Measurements from ENCODE around the gene PLCG1. TPM values are rescaled to one million over a fixed set of nuclear protein-coding genes. Genes with fewer than 3 reads are reported as not detected.
A peak's percentile ranks its signal among the peaks of the same experiment; 100 is the strongest.

Gene PLCG1
- total RNA-seq: 100 to 1,000 TPM; 395 to 406 TPM

DNA sequence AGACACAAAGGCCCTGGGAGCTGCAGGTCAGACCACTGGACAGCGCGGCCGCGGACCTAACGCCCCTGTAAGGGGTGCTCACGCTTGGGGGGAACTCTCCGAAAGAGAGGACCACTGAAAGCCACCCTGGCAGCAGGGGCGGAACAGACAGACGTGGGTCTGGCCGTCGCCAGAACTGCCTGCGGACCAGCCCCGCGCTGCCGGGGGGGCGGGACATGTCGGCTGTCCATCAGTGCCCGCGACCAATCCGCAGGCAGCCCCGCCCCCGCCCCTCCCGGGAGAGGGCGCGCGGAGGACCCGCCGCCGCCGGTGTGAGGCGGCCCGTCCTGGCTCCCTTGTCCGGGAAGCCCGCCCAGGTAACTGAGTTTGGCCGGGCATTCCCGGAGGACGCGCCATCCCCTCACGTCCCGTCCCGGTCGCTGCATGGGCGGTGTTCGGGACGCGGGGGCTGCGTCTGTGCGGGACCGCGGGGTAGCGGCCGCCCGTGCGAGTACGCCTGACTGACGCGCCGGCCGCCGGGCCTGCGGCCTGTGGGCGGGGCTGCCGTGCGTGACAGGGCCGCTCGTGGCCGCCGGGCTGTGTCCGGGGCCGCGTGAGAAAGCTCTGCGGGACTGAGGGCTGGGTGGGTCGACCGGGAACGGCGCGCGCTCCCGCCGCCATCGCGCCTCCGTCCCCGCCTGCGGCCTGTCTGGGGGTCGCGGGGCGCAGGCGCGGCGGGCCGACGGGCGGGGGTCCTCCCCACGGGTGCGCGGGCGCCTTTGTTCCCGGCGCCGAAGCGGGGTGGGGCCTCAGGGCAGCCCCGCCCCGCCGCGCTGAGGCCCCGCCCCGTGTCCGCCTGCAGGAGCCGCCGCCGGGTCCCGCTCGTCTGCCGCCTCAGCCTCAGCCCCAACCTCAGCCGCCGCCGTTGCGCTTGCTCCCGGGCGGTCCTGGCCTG, at the start of gene PLCG1:
Gene PLCG1 (plus strand): TSS at position 864 of the 934 bp plus-strand sequence. CDS start 99 bp downstream, outside the sequence.
- peaks cover 54% of the 10 kb centered on the region for H3K4me1 Mint-ChIP-seq (ENCODE audit: low read depth)
- ATAC-seq (peak; percentile 66), DNase-seq (peak; percentile 88)
- H3K36me3 Mint-ChIP-seq (ENCODE audit: low read depth): peaks cover 39% of the 10 kb centered on the region
- H3K27ac Mint-ChIP-seq: peak within 1 kb of the TSS; percentile 94
- POLR2A ChIA-PET: interaction anchor here (1.2 to 15.3 kb wide), 3 partner anchors 9 to 18 kb away, joined by 3 to 343 read pairs (median 12); no protein-coding TSS in a partner anchor
- H3K27me3 Mint-ChIP-seq (ENCODE audit: low read depth): no peaks in the 10 kb centered on the region
- CTCF ChIA-PET: interaction anchor here (1.7 to 16.0 kb wide), 16 partner anchors 9 to 204 kb away, joined by 7 to 347 read pairs (median 24); partner anchors contain the start of gene LPIN3
- peak within 1 kb of the TSS; percentile 91 for H3K4me3 Mint-ChIP-seq
- no peaks in the 10 kb centered on the region for H3K9me3 Mint-ChIP-seq (ENCODE audit: insufficient read depth)

DNA sequence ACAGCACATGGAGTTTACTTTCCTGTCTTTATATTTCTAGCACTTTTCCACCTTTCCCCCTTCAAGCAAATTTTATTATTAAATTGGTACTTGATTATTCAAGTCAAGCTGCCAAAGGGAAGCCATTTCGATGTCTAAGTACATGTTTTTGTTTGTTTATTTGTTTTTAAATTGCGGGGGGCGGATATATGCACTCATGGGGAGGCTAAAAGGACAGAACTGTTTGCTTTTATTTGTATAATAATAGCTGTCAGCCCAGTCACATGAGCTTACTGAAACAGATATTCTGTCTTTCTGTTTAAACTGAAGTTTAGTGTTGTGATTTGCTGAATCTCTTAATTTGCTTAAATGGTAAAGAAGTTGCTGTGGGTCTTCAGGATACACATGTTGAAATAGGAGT, 49.6 kb upstream of the PLCG1 start:
- peaks cover 70% of the 10 kb centered on the region for H3K36me3 Mint-ChIP-seq (ENCODE audit: low read depth)
- ChIA-PET CTCF (interaction anchor here (1.1 to 2.5 kb wide), 4 partner anchors 10 to 120 kb away, joined by 5 to 20 read pairs (median 6); no protein-coding TSS in a partner anchor), POLR2A (no interaction called here)
- ATAC-seq (no peak), DNase-seq (no peak)
- peaks cover 18% of the 10 kb centered on the region for H3K4me1 Mint-ChIP-seq (ENCODE audit: low read depth)
- H3K4me3 Mint-ChIP-seq: no peak overlapping the region
- H3K27me3 Mint-ChIP-seq (ENCODE audit: low read depth): no peaks in the 10 kb centered on the region
- no peaks in the 10 kb centered on the region for H3K9me3 Mint-ChIP-seq (ENCODE audit: insufficient read depth)
- no peak overlapping the region for H3K27ac Mint-ChIP-seq

GRCh38 chr20:41089555-41089954, 47.8 kb upstream of the PLCG1 start:
- Mint-ChIP-seq H3K4me3 (no peak overlapping the region), H3K4me1 (ENCODE audit: low read depth) (peaks cover 19% of the 10 kb centered on the region), H3K27ac (no peak overlapping the region), H3K27me3 (ENCODE audit: low read depth) (no peaks in the 10 kb centered on the region), H3K9me3 (ENCODE audit: insufficient read depth) (no peaks in the 10 kb centered on the region), H3K36me3 (ENCODE audit: low read depth) (peaks cover 63% of the 10 kb centered on the region)
- ChIA-PET POLR2A (no interaction called here), CTCF (interaction anchor here (1.0 to 1.6 kb wide), 4 partner anchors 15 to 123 kb away, joined by 3 to 7 read pairs (median 4); no protein-coding TSS in a partner anchor)
- ATAC-seq (no peak), DNase-seq (no peak)

- Mint-ChIP-seq H3K4me1 (ENCODE audit: low read depth) (peaks cover 16% of the 10 kb centered on the region), H3K27me3 (ENCODE audit: low read depth) (no peaks in the 10 kb centered on the region), H3K9me3 (ENCODE audit: insufficient read depth) (no peaks in the 10 kb centered on the region), H3K27ac (no peak overlapping the region), H3K36me3 (ENCODE audit: low read depth) (peaks cover 57% of the 10 kb centered on the region), H3K4me3 (no peak overlapping the region)
- DNase-seq (no peak), ATAC-seq (no peak)
- ChIA-PET POLR2A (no interaction called here), CTCF (interaction anchor here (0.7 to 9.5 kb wide), 5 partner anchors 43 to 129 kb away, joined by 3 to 225 read pairs (median 6); no protein-coding TSS in a partner anchor)
Observed at GRCh38 chr20:41091927-41092326, 45.4 kb upstream of the PLCG1 start.

- H3K9me3 Mint-ChIP-seq (ENCODE audit: insufficient read depth): no peaks in the 10 kb centered on the region
- H3K4me3 Mint-ChIP-seq: no peak overlapping the region
- H3K4me1 Mint-ChIP-seq (ENCODE audit: low read depth): peaks cover 12% of the 10 kb centered on the region
- ATAC-seq: no peak
- peak overlapping the region; percentile 34 for H3K27ac Mint-ChIP-seq
- ChIA-PET CTCF (interaction anchor here (0.9 to 9.5 kb wide), 43 partner anchors 8 to 246 kb away, joined by 3 to 225 read pairs (median 5); partner anchors contain the start of gene LPIN3), POLR2A (interaction anchor here (0.8 to 1.8 kb wide), 2 partner anchors 104 to 107 kb away, joined by 3 to 7 read pairs; no protein-coding TSS in a partner anchor)
- H3K27me3 Mint-ChIP-seq (ENCODE audit: low read depth): no peaks in the 10 kb centered on the region
- H3K36me3 Mint-ChIP-seq (ENCODE audit: low read depth): peaks cover 56% of the 10 kb centered on the region
- no peak for DNase-seq
Observed at GRCh38 chr20:41094353-41095055, 42.8 kb upstream of the PLCG1 start.

GRCh38 chr20:41095110-41095969, 42.0 kb upstream of the PLCG1 start:
- H3K36me3 Mint-ChIP-seq (ENCODE audit: low read depth): peaks cover 61% of the 10 kb centered on the region

DNA sequence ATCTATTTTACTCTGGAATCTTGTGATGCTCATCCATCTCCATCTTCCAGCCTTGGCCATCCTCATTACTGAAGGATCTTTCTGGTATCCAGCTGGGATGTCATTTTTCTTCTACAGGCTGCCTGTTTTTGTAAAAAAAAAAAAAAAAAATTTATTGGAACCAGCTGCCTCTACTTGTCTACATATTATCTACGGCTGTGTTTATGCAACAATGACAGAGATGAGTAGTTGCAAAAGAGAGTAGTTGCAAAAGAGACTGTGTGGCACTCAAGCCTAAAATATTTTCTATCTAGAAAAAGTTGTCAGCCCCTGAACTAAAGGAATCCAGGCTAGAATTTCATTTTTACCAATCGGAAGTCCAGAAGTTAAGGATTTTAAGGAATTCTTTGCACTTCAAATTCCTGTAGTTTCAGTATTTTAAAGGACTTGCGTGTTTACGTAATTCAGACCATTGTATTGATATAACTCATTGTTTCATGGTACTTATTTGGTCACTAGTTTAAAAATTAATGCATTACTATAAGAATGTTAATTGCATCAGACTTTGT, 38.6 kb upstream of the PLCG1 start:
- peaks cover 64% of the 10 kb centered on the region for H3K36me3 Mint-ChIP-seq (ENCODE audit: low read depth)
- ATAC-seq (no peak), DNase-seq (no peak)
- no peaks in the 10 kb centered on the region for H3K9me3 Mint-ChIP-seq (ENCODE audit: insufficient read depth)
- ChIA-PET POLR2A (no interaction called here), CTCF (interaction anchor here (1.1 to 9.5 kb wide), 6 partner anchors 13 to 135 kb away, joined by 3 to 225 read pairs (median 4); no protein-coding TSS in a partner anchor)
- H3K4me1 Mint-ChIP-seq (ENCODE audit: low read depth): peaks cover 9% of the 10 kb centered on the region
- H3K4me3 Mint-ChIP-seq: no peak overlapping the region
- H3K27ac Mint-ChIP-seq: no peak overlapping the region
- H3K27me3 Mint-ChIP-seq (ENCODE audit: low read depth): no peaks in the 10 kb centered on the region

More at GRCh38 chr20:41095110-41095969, 42.0 kb upstream of the PLCG1 start:
- Mint-ChIP-seq H3K27me3 (ENCODE audit: low read depth) (no peaks in the 10 kb centered on the region), H3K4me1 (ENCODE audit: low read depth) (peaks cover 12% of the 10 kb centered on the region), H3K4me3 (no peak overlapping the region), H3K9me3 (ENCODE audit: insufficient read depth) (no peaks in the 10 kb centered on the region), H3K27ac (no peak overlapping the region)
- ChIA-PET CTCF (interaction anchor here (0.6 to 9.5 kb wide), 46 partner anchors 9 to 245 kb away, joined by 3 to 225 read pairs (median 5); partner anchors contain the start of gene LPIN3), POLR2A (interaction anchor here (0.8 to 1.8 kb wide), 2 partner anchors 104 to 108 kb away, joined by 3 to 7 read pairs; no protein-coding TSS in a partner anchor)
- peak; percentile 76 for ATAC-seq
- DNase-seq: peak; percentile 74

DNA sequence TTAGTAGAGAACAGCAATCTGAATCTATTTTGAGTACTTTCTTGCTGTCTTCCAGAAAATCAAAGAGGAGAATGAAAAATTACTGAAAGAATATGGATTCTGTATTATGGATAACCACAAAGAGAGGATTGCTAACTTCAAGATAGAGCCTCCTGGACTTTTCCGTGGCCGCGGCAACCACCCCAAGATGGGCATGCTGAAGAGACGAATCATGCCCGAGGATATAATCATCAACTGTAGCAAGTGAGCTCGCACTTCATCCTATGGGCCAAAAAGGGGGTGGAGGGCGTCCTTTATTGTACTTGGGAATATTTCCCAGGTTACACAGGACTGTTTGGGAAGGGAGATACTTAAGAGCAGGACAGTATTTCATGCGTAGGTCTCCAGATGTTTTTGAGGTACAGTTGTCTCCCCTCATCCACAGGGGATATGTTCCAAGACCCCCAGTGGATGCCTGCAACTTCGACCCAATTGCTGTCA, 37.3 kb upstream of the PLCG1 start:
- DNase-seq (no peak), ATAC-seq (no peak)
- Mint-ChIP-seq H3K27me3 (ENCODE audit: low read depth) (no peaks in the 10 kb centered on the region), H3K4me1 (ENCODE audit: low read depth) (peaks cover 6% of the 10 kb centered on the region), H3K4me3 (no peak overlapping the region), H3K27ac (no peak overlapping the region), H3K9me3 (ENCODE audit: insufficient read depth) (no peaks in the 10 kb centered on the region), H3K36me3 (ENCODE audit: low read depth) (peaks cover 68% of the 10 kb centered on the region)
- POLR2A ChIA-PET: interaction anchor here (0.6 kb wide), 1 partner anchor 170 kb away, joined by 3 read pairs; no protein-coding TSS in a partner anchor
- CTCF ChIA-PET: interaction anchor here (1.1 to 9.5 kb wide), 3 partner anchors 35 to 137 kb away, joined by 4 to 225 read pairs (median 6); no protein-coding TSS in a partner anchor

DNA sequence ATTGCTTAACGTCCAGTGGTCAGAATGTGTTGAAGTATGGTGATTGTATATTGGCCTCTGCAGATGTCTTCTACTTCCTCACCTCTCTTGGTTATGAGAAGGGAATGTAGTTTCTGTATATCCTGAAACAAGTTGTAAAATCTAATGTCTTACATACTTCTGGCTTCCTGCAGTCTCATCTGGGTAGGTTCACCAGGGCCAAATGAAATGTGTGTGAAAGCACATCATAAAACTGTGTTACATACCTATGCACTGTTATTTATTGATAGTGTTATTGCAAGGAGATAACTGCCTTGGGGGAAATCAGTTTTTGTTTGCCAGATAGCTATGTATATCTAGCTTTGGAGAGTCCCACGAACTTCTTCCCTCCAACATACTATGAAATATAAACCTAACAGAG, 35.7 kb upstream of the PLCG1 start:
- CTCF ChIA-PET: interaction anchor here (1.7 kb wide), 1 partner anchor 15 kb away, joined by 6 read pairs; no protein-coding TSS in a partner anchor
- H3K27me3 Mint-ChIP-seq (ENCODE audit: low read depth): no peaks in the 10 kb centered on the region
- no peak overlapping the region for H3K4me3 Mint-ChIP-seq
- peaks cover 63% of the 10 kb centered on the region for H3K36me3 Mint-ChIP-seq (ENCODE audit: low read depth)
- DNase-seq (no peak), ATAC-seq (no peak)
- H3K4me1 Mint-ChIP-seq (ENCODE audit: low read depth): no peaks in the 10 kb centered on the region
- no peaks in the 10 kb centered on the region for H3K9me3 Mint-ChIP-seq (ENCODE audit: insufficient read depth)
- POLR2A ChIA-PET: no interaction called here
- no peak overlapping the region for H3K27ac Mint-ChIP-seq

DNA sequence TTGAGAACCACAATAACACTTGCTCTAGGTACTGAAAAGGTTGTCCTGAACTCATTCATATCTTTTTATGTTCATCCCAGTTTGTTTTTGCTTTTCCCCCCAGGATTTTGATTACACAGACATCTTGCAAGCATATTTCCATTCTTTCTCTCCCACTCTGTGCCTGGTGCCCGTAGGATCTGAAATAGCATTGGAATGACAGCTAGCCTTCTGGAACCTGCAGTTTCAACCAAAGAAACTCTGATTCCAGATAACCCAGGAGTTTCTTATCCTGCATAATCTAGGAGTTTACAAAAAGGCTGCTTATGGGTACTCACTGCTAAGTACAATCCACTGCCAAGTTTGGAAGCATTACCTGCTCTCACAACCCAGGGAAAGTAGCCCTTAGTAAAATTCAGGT, 28.8 kb upstream of the PLCG1 start:
- peaks cover 56% of the 10 kb centered on the region for H3K36me3 Mint-ChIP-seq (ENCODE audit: low read depth)
- DNase-seq (no peak), ATAC-seq (no peak)
- POLR2A ChIA-PET: no interaction called here
- H3K4me1 Mint-ChIP-seq (ENCODE audit: low read depth): no peaks in the 10 kb centered on the region
- CTCF ChIA-PET: interaction anchor here (0.9 to 3.4 kb wide), 4 partner anchors 14 to 228 kb away, joined by 3 to 15 read pairs (median 6); no protein-coding TSS in a partner anchor
- H3K4me3 Mint-ChIP-seq: no peak overlapping the region
- no peaks in the 10 kb centered on the region for H3K27me3 Mint-ChIP-seq (ENCODE audit: low read depth)
- no peaks in the 10 kb centered on the region for H3K9me3 Mint-ChIP-seq (ENCODE audit: insufficient read depth)
- H3K27ac Mint-ChIP-seq: no peak overlapping the region
